Measurements from ENCODE around the gene TUBB4A.

TUBB4A gene

GRCh38 chr19:6476896-6477431, 25.1 kb downstream of the TUBB4A start:
- POLR2A ChIA-PET (ENCODE audit: low non-redundant PET): no interaction called here
- DNase-seq (ENCODE audit: low spot score): no peak
- CTCF ChIA-PET: no interaction called here

DNA sequence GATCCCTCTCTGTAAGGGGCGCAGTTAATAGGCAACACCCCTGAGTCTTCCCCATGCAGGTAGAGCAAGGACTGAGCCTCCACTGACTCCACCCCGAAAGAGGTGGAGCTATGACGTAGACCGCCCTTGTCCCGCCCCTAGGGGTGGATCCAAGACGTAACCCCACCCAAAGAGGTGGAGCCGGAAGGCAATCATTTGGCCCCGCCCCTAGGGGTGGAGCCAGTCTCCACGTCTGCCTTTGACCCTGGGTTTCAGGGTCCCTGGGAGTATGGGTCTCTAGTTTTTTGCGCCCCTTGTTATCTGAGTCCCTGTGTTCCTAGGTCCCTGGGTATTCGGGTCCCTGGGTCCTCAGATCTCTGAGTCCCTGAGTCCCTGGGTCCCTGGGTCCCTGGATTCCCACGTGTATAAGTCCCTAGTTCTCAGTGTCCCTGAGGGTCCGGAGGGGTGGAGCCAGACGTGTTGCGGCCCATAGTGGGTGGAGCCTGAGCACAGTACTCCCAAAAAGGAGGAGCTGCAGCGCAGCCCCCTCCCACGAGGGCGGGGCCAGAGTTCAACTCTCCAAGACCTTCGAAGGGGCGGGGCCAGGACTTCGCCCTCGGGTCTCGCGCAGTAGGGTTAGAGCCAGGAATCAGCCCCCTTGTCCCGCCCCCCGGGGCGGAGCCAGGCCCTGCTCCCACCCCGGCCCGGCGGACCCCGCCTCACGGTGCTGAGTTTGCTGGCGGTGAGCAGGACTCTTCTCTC, 25.8 kb downstream of the TUBB4A start:
- POLR2A ChIA-PET (ENCODE audit: low non-redundant PET): no interaction called here
- TF ChIP-seq, protein P1, sequence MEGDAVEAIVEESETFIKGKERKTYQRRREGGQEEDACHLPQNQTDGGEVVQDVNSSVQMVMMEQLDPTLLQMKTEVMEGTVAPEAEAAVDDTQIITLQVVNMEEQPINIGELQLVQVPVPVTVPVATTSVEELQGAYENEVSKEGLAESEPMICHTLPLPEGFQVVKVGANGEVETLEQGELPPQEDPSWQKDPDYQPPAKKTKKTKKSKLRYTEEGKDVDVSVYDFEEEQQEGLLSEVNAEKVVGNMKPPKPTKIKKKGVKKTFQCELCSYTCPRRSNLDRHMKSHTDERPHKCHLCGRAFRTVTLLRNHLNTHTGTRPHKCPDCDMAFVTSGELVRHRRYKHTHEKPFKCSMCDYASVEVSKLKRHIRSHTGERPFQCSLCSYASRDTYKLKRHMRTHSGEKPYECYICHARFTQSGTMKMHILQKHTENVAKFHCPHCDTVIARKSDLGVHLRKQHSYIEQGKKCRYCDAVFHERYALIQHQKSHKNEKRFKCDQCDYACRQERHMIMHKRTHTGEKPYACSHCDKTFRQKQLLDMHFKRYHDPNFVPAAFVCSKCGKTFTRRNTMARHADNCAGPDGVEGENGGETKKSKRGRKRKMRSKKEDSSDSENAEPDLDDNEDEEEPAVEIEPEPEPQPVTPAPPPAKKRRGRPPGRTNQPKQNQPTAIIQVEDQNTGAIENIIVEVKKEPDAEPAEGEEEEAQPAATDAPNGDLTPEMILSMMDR (conservative IDR thresholded peaks at IDR 0.05; ENCODE audit: low read depth): no peak

More at GRCh38 chr19:6476896-6477431, 25.1 kb downstream of the TUBB4A start:
- TF ChIP-seq, protein P1 (conservative IDR thresholded peaks at IDR 0.05; ENCODE audit: low read depth): no peak
- H3K27ac ChIP-seq: no peak overlapping the region

GRCh38 chr19:6475321-6476108, 26.6 kb downstream of the TUBB4A start:
- H3K27ac ChIP-seq: no peak overlapping the region
- ChIA-PET CTCF (no interaction called here), POLR2A (ENCODE audit: low non-redundant PET) (no interaction called here)
- TF ChIP-seq, protein P1 (conservative IDR thresholded peaks at IDR 0.05; ENCODE audit: low read depth): no peak
- DNase-seq (ENCODE audit: low spot score): no peak

More for the DNA sequence above, 25.8 kb downstream of the TUBB4A start:
- peak; percentile 88 for DNase-seq (ENCODE audit: low spot score)
- CTCF ChIA-PET: no interaction called here
- no peak overlapping the region for H3K27ac ChIP-seq

GRCh38 chr19:6473647-6474046, 28.5 kb downstream of the TUBB4A start:
- TF ChIP-seq, protein P1 (conservative IDR thresholded peaks at IDR 0.05; ENCODE audit: low read depth): no peak
- ChIA-PET CTCF (no interaction called here), POLR2A (ENCODE audit: low non-redundant PET) (no interaction called here)
- H3K27ac ChIP-seq: no peak overlapping the region
- peak; percentile 25 for DNase-seq (ENCODE audit: low spot score)

- ChIA-PET CTCF (no interaction called here), POLR2A (ENCODE audit: low non-redundant PET) (no interaction called here)
- TF ChIP-seq, protein P1 (conservative IDR thresholded peaks at IDR 0.05; ENCODE audit: low read depth): no peak
- H3K27ac ChIP-seq: no peak overlapping the region
- DNase-seq (ENCODE audit: low spot score): no peak
These were observed 29.4 kb downstream of the TUBB4A start for GRCh38 chr19:6472713-6473112.

GRCh38 chr19:6471076-6471475, 31.0 kb downstream of the TUBB4A start:
- H3K27ac ChIP-seq: no peak overlapping the region
- TF ChIP-seq, protein P1 (conservative IDR thresholded peaks at IDR 0.05; ENCODE audit: low read depth): no peak
- POLR2A ChIA-PET (ENCODE audit: low non-redundant PET): no interaction called here
- CTCF ChIA-PET: no interaction called here
- no peak for DNase-seq (ENCODE audit: low spot score)
